Thyroid gland (tissue), 4 donors: Measurements from ENCODE around the gene ADAMTS9. TPM values are rescaled to one million over a fixed set of nuclear protein-coding genes. Genes with fewer than 3 reads are reported as not detected.

Source experiments
- DNase-seq, 2 donors: peaks; one replicate each; pipeline ENCODE4 v3.0.0-alpha.2; 2019
- H3K27ac ChIP-seq, 3 donors: fragments of 200-600 bp; sonication (generic); 1 replicate in 2 of 3; 2 replicates in 1 of 3; pipeline ENCODE4 v1.5.1; 2016 to 2019; ENCODE audit warnings: mild to moderate bottlenecking in 1 of 3, moderate library complexity in 1 of 3
- H3K27me3 ChIP-seq: fragments of 200-600 bp; sonication (generic); one replicate; pipeline ENCODE4 v1.5.1; 2019
- H3K36me3 ChIP-seq, 2 donors: fragments of 200-600 bp; sonication (generic); one replicate each; pipeline ENCODE4 v1.5.1; 2016 to 2019
- H3K4me1 ChIP-seq, 2 donors: fragments of 200-600 bp; sonication (generic); one replicate each; pipeline ENCODE4 v1.5.1; 2017 to 2019
- H3K4me3 ChIP-seq, 3 donors: fragments of 200-600 bp; sonication (generic); replicated peaks in 1 of 3; 1 replicate in 2 of 3; 2 replicates in 1 of 3; pipeline ENCODE4 v1.5.1; 2016; ENCODE audit warnings: mild to moderate bottlenecking in 1 of 3
- H3K9me3 ChIP-seq: fragments of 200-600 bp; sonication (generic); one replicate; pipeline ENCODE4 v1.5.1; 2017
- CTCF ChIP-seq, 6 experiments: fragments of 200-600 bp in 3 of 6; fragments of 450-650 bp in 3 of 6; sonication (generic) in 3 of 6; IDR thresholded peaks; one replicate each; pipeline ENCODE4 v1.5.1; 2016 to 2019; ENCODE audit warnings: antibody characterized with exemption in 6 of 6, mild to moderate bottlenecking in 2 of 6, inconsistent platforms in 1 of 6, moderate library complexity in 1 of 6
- POLR2A ChIP-seq, 2 donors: fragments of 450-650 bp; IDR thresholded peaks; one replicate each; pipeline ENCODE4 v1.6.1; 2017; ENCODE audit warnings: antibody characterized with exemption in 2 of 2, mild to moderate bottlenecking in 2 of 2, moderate library complexity in 1 of 2
- WGBS, 2 donors: methylation state at CpG; one replicate each; pipeline ENCODE4 v1.1.5; 2017; 5-methylcytosine and 5-hydroxymethylcytosine counted together
- intact Hi-C: fragments of 100-400 bp; cut with DNase I; formaldehyde crosslinking; loops from one replicate; pipeline ENCODE4 v1.15.1; 2023
- total RNA-seq, 4 donors: library from RNA; depleted of rRNA; stranded (reverse); fragments of >200 nt; gene quantifications; one replicate each; pipeline ENCODE4 v1.2.3, GENCODE V29; 2016

Gene ADAMTS9
- total RNA-seq, 4 donors from 2014 or later = 20.2 to 142 (median 74.9) TPM

GRCh38 chr3:64509206-64509605 lies 178.6 kb downstream of the ADAMTS9 start:
- intact Hi-C loops = no loop called here
- 72 to 78% methylated on average over 5 of the region's 5 CpGs for WGBS, 2 donors

GRCh38 chr3:64508140-64508539 lies 179.7 kb downstream of the ADAMTS9 start:
- H3K36me3 ChIP-seq = no peaks in the 10 kb centered on the region
- peaks cover 8 to 9% of the 10 kb centered on the region in 2 donors for H3K4me1 ChIP-seq
- no peaks in the 10 kb centered on the region for H3K27me3 ChIP-seq
- no peaks in the 10 kb centered on the region for H3K9me3 ChIP-seq
- 19 to 23% methylated on average over 1 of the region's 1 CpG for WGBS, 2 donors
- DNase-seq = no peak
- intact Hi-C loops = no loop called here
- H3K4me3 ChIP-seq = no peak overlapping the region
- TF ChIP-seq POLR2A (IDR thresholded peaks at IDR 0.05) (no peak), CTCF (IDR thresholded peaks at IDR 0.05) (no peak)
- no peak overlapping the region for H3K27ac ChIP-seq

More at GRCh38 chr3:64509206-64509605, 178.6 kb downstream of the ADAMTS9 start:
- Histone ChIP-seq H3K9me3 (no peaks in the 10 kb centered on the region), H3K4me3 (no peak overlapping the region), H3K4me1 (peaks cover 8 to 9% of the 10 kb centered on the region in 2 donors), H3K27me3 (no peaks in the 10 kb centered on the region), H3K36me3 (no peaks in the 10 kb centered on the region), H3K27ac (no peak overlapping the region)
- TF ChIP-seq CTCF (IDR thresholded peaks at IDR 0.05) (no peak), POLR2A (IDR thresholded peaks at IDR 0.05) (no peak)
- no peak for DNase-seq

- no peak overlapping the region for H3K27ac ChIP-seq
- H3K36me3 ChIP-seq = no peaks in the 10 kb centered on the region
- H3K27me3 ChIP-seq = no peaks in the 10 kb centered on the region
- 89 to 94% methylated on average over 8 of the region's 8 CpGs for WGBS, 2 donors
- DNase-seq = no peak
- H3K4me3 ChIP-seq = no peak overlapping the region
- intact Hi-C loops = no loop called here
- H3K9me3 ChIP-seq = no peaks in the 10 kb centered on the region
- H3K4me1 ChIP-seq = peaks cover 8 to 9% of the 10 kb centered on the region in 2 donors
- TF ChIP-seq CTCF (IDR thresholded peaks at IDR 0.05) = no peak
- no peak for TF ChIP-seq POLR2A (IDR thresholded peaks at IDR 0.05)
These were observed 181.5 kb downstream of the ADAMTS9 start for GRCh38 chr3:64506255-64506654.

- Histone ChIP-seq H3K27ac (no peak overlapping the region), H3K9me3 (no peaks in the 10 kb centered on the region), H3K4me3 (no peak overlapping the region), H3K36me3 (no peaks in the 10 kb centered on the region), H3K27me3 (no peaks in the 10 kb centered on the region), H3K4me1 (peaks cover 8 to 9% of the 10 kb centered on the region in 2 donors)
- WGBS, 2 donors = 58 to 62% methylated on average over 7 of the region's 7 CpGs
- intact Hi-C loops = no loop called here
- TF ChIP-seq POLR2A (IDR thresholded peaks at IDR 0.05) = no peak
- TF ChIP-seq CTCF (IDR thresholded peaks at IDR 0.05) = no peak
- DNase-seq = no peak
These were observed 182.4 kb downstream of the ADAMTS9 start for GRCh38 chr3:64505419-64505818.

DNA sequence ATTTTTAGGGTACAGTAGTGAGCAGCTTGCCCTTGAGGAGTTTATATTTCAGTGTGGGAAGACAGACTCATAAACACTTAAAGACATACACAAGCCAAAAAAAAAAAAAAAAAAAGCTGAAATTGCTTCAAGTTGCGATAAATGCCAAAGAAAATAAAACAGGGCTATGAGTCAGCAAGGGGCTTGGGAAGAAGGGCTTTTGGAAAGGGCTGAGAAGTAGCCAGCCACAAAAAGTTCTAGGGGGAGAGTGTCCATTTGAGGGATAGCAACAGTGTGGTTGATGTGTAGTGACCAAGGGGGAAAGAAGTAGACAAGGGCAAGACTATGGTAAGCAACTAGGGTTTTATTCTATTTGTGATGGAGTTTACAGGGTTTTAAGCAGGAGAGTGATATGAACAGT lies 185.5 kb downstream of the ADAMTS9 start:
- Histone ChIP-seq H3K36me3 (no peaks in the 10 kb centered on the region), H3K4me1 (no peaks in the 10 kb centered on the region), H3K9me3 (no peaks in the 10 kb centered on the region), H3K4me3 (no peak overlapping the region), H3K27me3 (no peaks in the 10 kb centered on the region), H3K27ac (no peak overlapping the region)
- intact Hi-C loops = no loop called here
- no peak for TF ChIP-seq CTCF (IDR thresholded peaks at IDR 0.05)
- DNase-seq = no peak
- WGBS, 2 donors = 89 to 92% methylated on average over 1 of the region's 1 CpG
